Hepatocyte (in vitro differentiated cells): ENCODE results near the gene SPINK14.

Experiments
- CTCF ChIP-seq: fragments of 200-600 bp; sonication (generic); IDR thresholded peaks from 2 replicates; pipeline ENCODE4 v1.5.1; 2016; ENCODE audit warnings: antibody characterized with exemption, mild to moderate bottlenecking; ENCODE audit not compliant: poor library complexity
- EZH2phosphoT487 ChIP-seq: fragments of 200-600 bp; sonication (generic); IDR thresholded peaks from one replicate; pipeline ENCODE4 v1.6.1; 2018; ENCODE audit warnings: antibody characterized with exemption, mild to moderate bottlenecking, low read depth, moderate library complexity; ENCODE audit not compliant: unreplicated experiment, severe bottlenecking

- TF ChIP-seq CTCF (no peak), EZH2phosphoT487 (no peak)
Observed at GRCh38 chr5:148168246-148168645, at the start of gene SPINK14.
